ENCODE results near the gene DACT3.

DACT3 gene

DNA sequence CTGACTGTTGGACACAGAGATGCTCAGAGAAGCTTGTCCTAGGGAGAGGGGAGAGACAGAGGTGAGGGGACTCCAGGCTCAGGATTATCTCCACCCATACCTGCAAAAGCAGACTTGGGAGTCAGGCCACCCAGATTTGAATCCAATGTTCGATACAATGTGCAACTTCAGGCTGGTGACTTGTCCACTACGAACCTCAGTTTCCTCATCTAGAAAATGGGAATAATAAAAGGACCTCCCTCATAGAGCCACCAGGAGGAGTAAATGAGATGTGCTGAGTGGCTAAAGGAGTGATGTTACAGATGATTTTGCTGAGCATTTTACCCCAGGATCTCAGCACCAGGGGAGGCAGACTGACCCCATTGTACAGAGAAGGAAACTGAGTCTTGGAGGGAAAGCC lies 31.0 kb upstream of the DACT3 start:
- H3K36me3 ChIP-seq (ENCODE audit: insufficient read depth, low read length) = peaks cover 75% of the 10 kb centered on the region

GRCh38 chr19:46691104-46691503 lies 30.1 kb upstream of the DACT3 start:
- no peak overlapping the region for H3K9ac ChIP-seq (ENCODE audit: low read length)
- no peak overlapping the region for H3K4me3 ChIP-seq (ENCODE audit: low read depth in 1 of 2, low read length in 2 of 2)
- no peaks in the 10 kb centered on the region for H3K9me3 ChIP-seq (ENCODE audit: low read length)
- H3K27me3 ChIP-seq (ENCODE audit: control insufficient read depth in 1 of 2, insufficient read depth in 2 of 2, low read length in 2 of 2) = no peaks in the 10 kb centered on the region
- H3K4me1 ChIP-seq (ENCODE audit: insufficient read depth, low read length) = no peaks in the 10 kb centered on the region
- no peak overlapping the region for H3K27ac ChIP-seq (ENCODE audit: low read depth, low read length)
- H3K36me3 ChIP-seq (ENCODE audit: insufficient read depth, low read length) = peaks cover 73% of the 10 kb centered on the region

More for the DNA sequence above, 31.0 kb upstream of the DACT3 start:
- Histone ChIP-seq H3K27me3 (ENCODE audit: control insufficient read depth in 1 of 2, insufficient read depth in 2 of 2, low read length in 2 of 2) (no peaks in the 10 kb centered on the region), H3K4me1 (ENCODE audit: insufficient read depth, low read length) (peaks cover 1% of the 10 kb centered on the region), H3K9me3 (ENCODE audit: low read length) (no peaks in the 10 kb centered on the region), H3K4me3 (ENCODE audit: low read depth in 1 of 2, low read length in 2 of 2) (no peak overlapping the region), H3K9ac (ENCODE audit: low read length) (no peak overlapping the region), H3K27ac (ENCODE audit: low read depth, low read length) (no peak overlapping the region)

DNA sequence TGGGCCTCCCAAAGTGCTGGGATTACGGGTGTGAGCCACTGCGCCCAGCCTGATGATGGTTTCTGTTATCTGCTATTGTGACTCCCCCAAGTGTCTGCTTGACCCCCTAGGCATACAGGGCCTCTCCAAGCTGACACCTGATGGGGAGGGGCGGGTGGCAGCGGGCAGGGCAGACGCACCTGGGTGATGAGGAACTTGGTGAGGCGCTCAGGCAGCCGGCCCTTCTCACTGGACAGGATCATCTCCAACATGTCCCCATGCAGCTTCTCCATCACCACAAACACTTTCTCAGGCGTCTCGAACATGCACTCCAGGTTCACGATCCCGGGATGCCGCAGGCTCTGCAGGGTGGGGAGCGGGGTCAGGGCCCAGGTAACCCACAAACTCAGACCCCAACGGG lies 28.4 kb upstream of the DACT3 start:
- Histone ChIP-seq H3K4me3 (ENCODE audit: low read depth in 1 of 2, low read length in 2 of 2) (no peak overlapping the region), H3K27ac (ENCODE audit: low read depth, low read length) (no peak overlapping the region), H3K9ac (ENCODE audit: low read length) (no peak overlapping the region), H3K27me3 (ENCODE audit: control insufficient read depth in 1 of 2, insufficient read depth in 2 of 2, low read length in 2 of 2) (no peaks in the 10 kb centered on the region), H3K36me3 (ENCODE audit: insufficient read depth, low read length) (peaks cover 79% of the 10 kb centered on the region), H3K4me1 (ENCODE audit: insufficient read depth, low read length) (no peaks in the 10 kb centered on the region), H3K9me3 (ENCODE audit: low read length) (no peaks in the 10 kb centered on the region)

DNA sequence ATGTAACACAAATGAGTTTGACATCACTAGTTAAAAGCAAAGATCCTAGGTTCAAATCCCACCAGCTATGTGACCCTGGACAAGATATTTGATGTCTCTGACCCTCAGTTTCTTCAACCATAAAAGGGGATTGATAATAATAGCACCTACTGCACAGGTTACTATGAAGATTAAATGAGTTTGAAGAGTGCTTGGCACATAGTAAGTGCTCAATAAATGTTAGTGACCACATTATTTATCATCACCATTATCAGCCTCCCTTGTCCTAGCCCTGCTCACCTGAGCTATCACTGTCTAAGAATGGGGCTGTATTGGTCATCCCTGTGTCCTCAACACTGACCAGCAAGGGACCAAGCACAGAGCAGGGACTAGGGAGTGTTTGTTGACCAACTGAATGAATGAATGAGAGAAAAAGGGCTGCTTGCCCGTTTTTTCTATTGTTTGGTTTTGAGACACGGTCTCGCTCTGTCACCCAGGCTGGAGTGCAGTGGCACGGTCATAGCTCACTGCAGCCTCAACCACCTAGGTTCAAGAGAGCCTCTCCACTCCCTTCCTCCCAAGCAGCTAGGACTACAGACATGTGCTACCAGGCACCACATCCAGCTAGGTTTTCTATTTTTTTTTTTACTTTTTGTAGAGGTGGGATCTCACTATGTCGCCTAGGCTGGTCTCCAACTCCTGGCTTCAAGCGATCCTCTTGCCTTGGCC lies 26.6 kb upstream of the DACT3 start:
- peaks cover 64% of the 10 kb centered on the region for H3K36me3 ChIP-seq (ENCODE audit: insufficient read depth, low read length)
- H3K27ac ChIP-seq (ENCODE audit: low read depth, low read length) = no peak overlapping the region
- H3K4me1 ChIP-seq (ENCODE audit: insufficient read depth, low read length) = no peaks in the 10 kb centered on the region
- H3K9ac ChIP-seq (ENCODE audit: low read length) = no peak overlapping the region
- no peaks in the 10 kb centered on the region for H3K9me3 ChIP-seq (ENCODE audit: low read length)
- no peaks in the 10 kb centered on the region for H3K27me3 ChIP-seq (ENCODE audit: control insufficient read depth in 1 of 2, insufficient read depth in 2 of 2, low read length in 2 of 2)
- no peak overlapping the region for H3K4me3 ChIP-seq (ENCODE audit: low read depth in 1 of 2, low read length in 2 of 2)

DNA sequence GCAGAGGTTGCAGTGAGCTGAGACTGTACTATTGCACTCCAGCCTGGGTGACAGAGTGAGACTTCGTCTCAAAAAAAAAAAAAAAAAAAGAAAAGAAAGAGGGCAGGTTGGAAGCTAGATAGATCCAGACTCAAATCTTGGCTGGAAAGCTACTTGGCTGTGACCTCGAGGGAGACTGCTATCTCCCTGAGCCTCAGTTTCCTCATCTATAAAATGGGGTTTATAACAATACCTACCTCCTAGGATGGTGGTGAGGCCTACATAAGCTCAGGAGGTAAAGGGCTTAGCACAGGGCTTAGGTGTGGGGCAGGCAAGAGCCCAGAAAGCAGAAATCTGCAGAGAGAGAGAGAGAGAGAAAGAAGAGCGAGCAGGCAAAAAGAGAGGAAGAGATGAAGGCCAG lies 24.2 kb upstream of the DACT3 start:
- Histone ChIP-seq H3K9me3 (ENCODE audit: low read length) (no peaks in the 10 kb centered on the region), H3K36me3 (ENCODE audit: insufficient read depth, low read length) (peaks cover 44% of the 10 kb centered on the region), H3K4me1 (ENCODE audit: insufficient read depth, low read length) (no peaks in the 10 kb centered on the region), H3K4me3 (ENCODE audit: low read depth in 1 of 2, low read length in 2 of 2) (no peak overlapping the region), H3K9ac (ENCODE audit: low read length) (no peak overlapping the region), H3K27me3 (ENCODE audit: control insufficient read depth in 1 of 2, insufficient read depth in 2 of 2, low read length in 2 of 2) (no peaks in the 10 kb centered on the region), H3K27ac (ENCODE audit: low read depth, low read length) (no peak overlapping the region)

- H3K9me3 ChIP-seq (ENCODE audit: low read length) = no peaks in the 10 kb centered on the region
These were observed 17.2 kb upstream of the DACT3 start for GRCh38 chr19:46678110-46678732.

GRCh38 chr19:46674416-46675178 lies 13.6 kb upstream of the DACT3 start:
- Histone ChIP-seq H3K4me1 (ENCODE audit: insufficient read depth, low read length) (no peaks in the 10 kb centered on the region), H3K9me3 (ENCODE audit: low read length) (no peaks in the 10 kb centered on the region), H3K27me3 (ENCODE audit: control insufficient read depth in 1 of 2, insufficient read depth in 2 of 2, low read length in 2 of 2) (no peaks in the 10 kb centered on the region), H3K9ac (ENCODE audit: low read length) (no peak overlapping the region), H3K36me3 (ENCODE audit: insufficient read depth, low read length) (peaks cover 46% of the 10 kb centered on the region), H3K27ac (ENCODE audit: low read depth, low read length) (no peak overlapping the region), H3K4me3 (ENCODE audit: low read depth in 1 of 2, low read length in 2 of 2) (no peak overlapping the region)

More at GRCh38 chr19:46678110-46678732, 17.2 kb upstream of the DACT3 start:
- Histone ChIP-seq H3K36me3 (ENCODE audit: insufficient read depth, low read length) (peaks cover 46% of the 10 kb centered on the region), H3K27me3 (ENCODE audit: control insufficient read depth in 1 of 2, insufficient read depth in 2 of 2, low read length in 2 of 2) (no peaks in the 10 kb centered on the region), H3K27ac (ENCODE audit: low read depth, low read length) (no peak overlapping the region), H3K4me1 (ENCODE audit: insufficient read depth, low read length) (no peaks in the 10 kb centered on the region), H3K9ac (ENCODE audit: low read length) (no peak overlapping the region), H3K4me3 (ENCODE audit: low read depth in 1 of 2, low read length in 2 of 2) (no peak overlapping the region)

GRCh38 chr19:46670813-46671212 lies 9.8 kb upstream of the DACT3 start:
- Histone ChIP-seq H3K9me3 (ENCODE audit: low read length) (no peaks in the 10 kb centered on the region), H3K27ac (ENCODE audit: low read depth, low read length) (no peak overlapping the region), H3K4me1 (ENCODE audit: insufficient read depth, low read length) (no peaks in the 10 kb centered on the region), H3K4me3 (ENCODE audit: low read depth in 1 of 2, low read length in 2 of 2) (no peak overlapping the region), H3K9ac (ENCODE audit: low read length) (no peak overlapping the region), H3K27me3 (ENCODE audit: control insufficient read depth in 1 of 2, insufficient read depth in 2 of 2, low read length in 2 of 2) (no peaks in the 10 kb centered on the region), H3K36me3 (ENCODE audit: insufficient read depth, low read length) (peaks cover 19% of the 10 kb centered on the region)

DNA sequence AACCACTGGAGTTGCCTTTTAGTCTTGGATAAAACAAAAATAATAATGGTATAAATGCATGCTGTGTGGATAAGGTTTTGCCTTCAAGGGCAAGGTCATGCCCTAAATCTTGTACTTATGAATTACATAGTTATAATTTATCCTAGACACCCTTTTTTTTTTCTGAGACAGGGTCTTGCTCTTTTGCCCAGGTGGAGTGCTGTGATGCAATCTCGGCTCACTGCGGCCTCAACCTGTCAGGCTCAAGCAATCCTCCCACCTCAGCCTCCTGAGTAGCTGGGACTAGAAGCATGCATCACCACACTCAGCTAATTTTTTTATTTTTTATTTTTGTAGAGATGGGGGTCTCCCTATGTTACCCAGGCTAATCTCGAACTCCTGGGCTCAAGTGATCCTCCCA lies 7.7 kb upstream of the DACT3 start:
- Histone ChIP-seq H3K4me1 (ENCODE audit: insufficient read depth, low read length) (no peaks in the 10 kb centered on the region), H3K9ac (ENCODE audit: low read length) (no peak overlapping the region), H3K27ac (ENCODE audit: low read depth, low read length) (no peak overlapping the region), H3K9me3 (ENCODE audit: low read length) (no peaks in the 10 kb centered on the region), H3K4me3 (ENCODE audit: low read depth in 1 of 2, low read length in 2 of 2) (no peak overlapping the region), H3K27me3 (ENCODE audit: control insufficient read depth in 1 of 2, insufficient read depth in 2 of 2, low read length in 2 of 2) (no peaks in the 10 kb centered on the region), H3K36me3 (ENCODE audit: insufficient read depth, low read length) (peaks cover 7% of the 10 kb centered on the region)

DNA sequence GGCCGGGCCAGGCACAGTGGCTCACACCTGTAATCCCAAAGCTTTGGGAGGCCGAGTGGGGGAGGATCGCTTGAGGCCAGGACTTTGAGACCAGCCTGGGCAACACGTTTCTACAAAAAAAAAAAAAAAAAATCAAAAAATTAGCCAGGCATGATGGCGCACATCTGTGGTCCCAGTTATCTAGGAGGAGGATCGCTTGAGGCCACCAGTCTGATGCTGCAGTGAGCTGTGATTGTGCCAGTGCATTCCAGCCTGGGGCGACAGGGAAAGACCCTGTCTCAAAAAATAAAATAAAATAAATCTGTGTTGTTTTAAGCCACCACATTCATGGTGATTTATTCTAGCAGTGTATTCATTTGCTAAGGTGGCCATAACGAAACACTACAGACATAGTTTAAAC lies 4.1 kb upstream of the DACT3 start:
- Histone ChIP-seq H3K27ac (ENCODE audit: low read depth, low read length) (no peak overlapping the region), H3K27me3 (ENCODE audit: control insufficient read depth in 1 of 2, insufficient read depth in 2 of 2, low read length in 2 of 2) (no peaks in the 10 kb centered on the region), H3K4me1 (ENCODE audit: insufficient read depth, low read length) (peaks cover 6% of the 10 kb centered on the region), H3K9ac (ENCODE audit: low read length) (no peak overlapping the region), H3K4me3 (ENCODE audit: low read depth in 1 of 2, low read length in 2 of 2) (no peak overlapping the region), H3K9me3 (ENCODE audit: low read length) (no peaks in the 10 kb centered on the region), H3K36me3 (ENCODE audit: insufficient read depth, low read length) (no peaks in the 10 kb centered on the region)

- Histone ChIP-seq H3K4me3 (ENCODE audit: low read depth in 1 of 2, low read length in 2 of 2) (peak overlapping the region; percentile 41 to 58), H3K27me3 (ENCODE audit: control insufficient read depth in 1 of 2, insufficient read depth in 2 of 2, low read length in 2 of 2) (peaks cover 0 to 8% of the 10 kb centered on the region in 2 donors), H3K9me3 (ENCODE audit: low read length) (no peaks in the 10 kb centered on the region), H3K36me3 (ENCODE audit: insufficient read depth, low read length) (peaks cover 2% of the 10 kb centered on the region), H3K4me1 (ENCODE audit: insufficient read depth, low read length) (peaks cover 17% of the 10 kb centered on the region), H3K9ac (ENCODE audit: low read length) (no peak overlapping the region), H3K27ac (ENCODE audit: low read depth, low read length) (peak overlapping the region; percentile 92)
These were observed 982 bp upstream of the DACT3 start for GRCh38 chr19:46661735-46662592.
